ENCODE data around the gene ANKRD36. TPM values are rescaled to one million over a fixed set of nuclear protein-coding genes. Genes with fewer than 3 reads are reported as not detected.
"Not testable (repeated sequence)": the region's sequence is repeated elsewhere in the genome, so short reads cannot be mapped to it uniquely, and the experiment has no call there.

The ANKRD36 gene
- total RNA-seq, 1 donor from 2014 or later: 69.6 TPM

- intact Hi-C loops (cut with DNase I); DNase-seq (ENCODE audit: low spot score); ATAC-seq: not testable (repeated sequence)
Observed at GRCh38 chr2:97106878-97107277, 6.1 kb upstream of the ANKRD36 start.

- ATAC-seq; intact Hi-C loops (cut with DNase I); DNase-seq (ENCODE audit: low spot score): not testable (repeated sequence)
Observed at GRCh38 chr2:97111246-97111645, 1.7 kb upstream of the ANKRD36 start.

GRCh38 chr2:97112320-97113049 is 468 bp upstream of the ANKRD36 start:
- intact Hi-C loops (cut with DNase I): not testable (repeated sequence)
- peak; percentile 75 for DNase-seq (ENCODE audit: low spot score)

GRCh38 chr2:97113882-97114255 is 916 bp downstream of the ANKRD36 start:
- ATAC-seq: peak; percentile 63
- intact Hi-C loops (cut with DNase I); DNase-seq (ENCODE audit: low spot score): not testable (repeated sequence)

More at GRCh38 chr2:97112320-97113049, 468 bp upstream of the ANKRD36 start:
- ATAC-seq: peak; percentile 82

GRCh38 chr2:97129090-97129489 is 16.1 kb downstream of the ANKRD36 start:
- intact Hi-C loops (cut with DNase I); DNase-seq (ENCODE audit: low spot score); ATAC-seq: not testable (repeated sequence)

- DNase-seq (ENCODE audit: low spot score); intact Hi-C loops (cut with DNase I); ATAC-seq: not testable (repeated sequence)
Observed at GRCh38 chr2:97144016-97144415, 31.1 kb downstream of the ANKRD36 start.

GRCh38 chr2:97166548-97166947 is 53.6 kb downstream of the ANKRD36 start:
- DNase-seq (ENCODE audit: low spot score); intact Hi-C loops (cut with DNase I); ATAC-seq: not testable (repeated sequence)

- intact Hi-C loops (cut with DNase I): not testable (repeated sequence)
- ATAC-seq: peak; percentile 15
Observed at GRCh38 chr2:97167938-97168337, 55.0 kb downstream of the ANKRD36 start.

GRCh38 chr2:97168583-97168982 is 55.6 kb downstream of the ANKRD36 start:
- ATAC-seq; DNase-seq (ENCODE audit: low spot score); intact Hi-C loops (cut with DNase I): not testable (repeated sequence)

More at GRCh38 chr2:97167938-97168337, 55.0 kb downstream of the ANKRD36 start:
- DNase-seq (ENCODE audit: low spot score): not testable (repeated sequence)

- intact Hi-C loops (cut with DNase I); ATAC-seq; DNase-seq (ENCODE audit: low spot score): not testable (repeated sequence)
Observed at GRCh38 chr2:97180391-97180790, 67.4 kb downstream of the ANKRD36 start.

GRCh38 chr2:97195349-97195748 is 82.4 kb downstream of the ANKRD36 start:
- intact Hi-C loops (cut with DNase I); DNase-seq (ENCODE audit: low spot score); ATAC-seq: not testable (repeated sequence)

GRCh38 chr2:97197251-97197650 is 84.3 kb downstream of the ANKRD36 start:
- intact Hi-C loops (cut with DNase I): not testable (repeated sequence)

GRCh38 chr2:97200887-97201286 is 87.9 kb downstream of the ANKRD36 start:
- intact Hi-C loops (cut with DNase I); ATAC-seq; DNase-seq (ENCODE audit: low spot score): not testable (repeated sequence)

More at GRCh38 chr2:97197251-97197650, 84.3 kb downstream of the ANKRD36 start:
- not testable (repeated sequence) for ATAC-seq; DNase-seq (ENCODE audit: low spot score)

GRCh38 chr2:97202643-97203250 is 89.8 kb downstream of the ANKRD36 start:
- ATAC-seq; intact Hi-C loops (cut with DNase I); DNase-seq (ENCODE audit: low spot score): not testable (repeated sequence)

GRCh38 chr2:97210325-97210724 is 97.4 kb downstream of the ANKRD36 start:
- DNase-seq (ENCODE audit: low spot score) (no peak), ATAC-seq (no peak)
- intact Hi-C loops (cut with DNase I): no loop called here

- DNase-seq (ENCODE audit: low spot score); intact Hi-C loops (cut with DNase I); ATAC-seq: not testable (repeated sequence)
Observed at GRCh38 chr2:97215025-97215424, 102.1 kb downstream of the ANKRD36 start.

GRCh38 chr2:97230848-97231585 is 118.1 kb downstream of the ANKRD36 start:
- intact Hi-C loops (cut with DNase I); ATAC-seq; DNase-seq (ENCODE audit: low spot score): not testable (repeated sequence)

GRCh38 chr2:97232981-97233380 is 120.0 kb downstream of the ANKRD36 start:
- DNase-seq (ENCODE audit: low spot score): not testable (repeated sequence)

More at GRCh38 chr2:97232981-97233380, 120.0 kb downstream of the ANKRD36 start:
- ATAC-seq; intact Hi-C loops (cut with DNase I): not testable (repeated sequence)
